Sigmoid colon (tissue), 7 donors: Measurements from ENCODE around the gene OPALIN. TPM values are rescaled to one million over a fixed set of nuclear protein-coding genes. Genes with fewer than 3 reads are reported as not detected.

Experiments
- DNase-seq: peaks from one replicate; pipeline ENCODE4 v3.0.0-alpha.2; 2019
- H3K27ac ChIP-seq, 4 donors: fragments of 200-600 bp; sonication (generic); one replicate each; pipeline ENCODE4 v1.5.1; 2016 to 2019; ENCODE audit warnings: mild to moderate bottlenecking in 1 of 4
- H3K27me3 ChIP-seq, 3 donors: fragments of 200-600 bp; sonication (generic); one replicate each; pipeline ENCODE4 v1.5.1; 2019; ENCODE audit warnings: mild to moderate bottlenecking in 1 of 3
- H3K36me3 ChIP-seq, 4 donors: fragments of 200-600 bp; sonication (generic); one replicate each; pipeline ENCODE4 v1.5.1; 2016 to 2019
- H3K4me1 ChIP-seq, 4 donors: fragments of 200-600 bp; sonication (generic); one replicate each; pipeline ENCODE4 v1.5.1; 2017 to 2019
- H3K4me3 ChIP-seq, 4 donors: fragments of 200-600 bp; sonication (generic); one replicate each; pipeline ENCODE4 v1.5.1; 2017 to 2019; ENCODE audit warnings: mild to moderate bottlenecking in 2 of 4, moderate library complexity in 1 of 4
- H3K9me3 ChIP-seq, 4 donors: fragments of 200-600 bp in 3 of 4; sonication (generic) in 3 of 4; one replicate each; pipeline versions ENCODE4 v1.5.1 to v1.6.1; 2013 to 2019
- CTCF ChIP-seq, 4 experiments: fragments of 450-650 bp in 3 of 4; fragments of 200-600 bp in 1 of 4; IDR thresholded peaks; one replicate each; pipeline ENCODE4 v1.5.1; 2016 to 2019; ENCODE audit warnings: antibody characterized with exemption in 4 of 4, mild to moderate bottlenecking in 3 of 4, moderate library complexity in 2 of 4
- EP300 ChIP-seq, 4 donors: sonication (generic); formaldehyde crosslinking; IDR thresholded peaks; one replicate each; pipeline ENCODE4 v1.6.1; 2017; ENCODE audit warnings: antibody characterized with exemption in 4 of 4
- POLR2A ChIP-seq, 2 donors: fragments of 450-650 bp; IDR thresholded peaks; one replicate each; pipeline ENCODE4 v1.6.1; 2016; ENCODE audit warnings: antibody characterized with exemption in 2 of 2, mild to moderate bottlenecking in 2 of 2, moderate library complexity in 2 of 2
- POLR2AphosphoS5 ChIP-seq, 4 donors: sonication (generic); formaldehyde crosslinking; IDR thresholded peaks; one replicate each; pipeline ENCODE4 v1.6.1; 2017; ENCODE audit warnings: antibody characterized with exemption in 4 of 4
- WGBS, 2 donors: extraction: QIAGEN DNeasy Blood & Tissue Kit; methylation state at CpG; one replicate each; pipeline ENCODE4 v1.1.7; 2013; 5-methylcytosine and 5-hydroxymethylcytosine counted together
- intact Hi-C: fragments of 100-400 bp; cut with DNase I; formaldehyde crosslinking; loops from one replicate; pipeline ENCODE4 v1.15.1; 2023
- polyA plus RNA-seq, 3 donors: library from polyadenylated mRNA; stranded (reverse); fragments of 200-250 nt; gene quantifications; one replicate each; pipeline ENCODE4 v1.2.3, GENCODE V29; 2013
- total RNA-seq, 4 donors: library from RNA; depleted of rRNA; stranded (reverse); fragments of >200 nt; gene quantifications; one replicate each; pipeline ENCODE4 v1.1.0, GENCODE V29; 2016
- donor health status: healthy with polysubstance abuse.
- donor health status: Bipolar disorder and iron deficiency.
- donor health status: healthy.

Gene OPALIN
- total and polyA plus RNA-seq, 7 donors: not detected

GRCh38 chr10:96366508-96366907 lies 7.7 kb upstream of the OPALIN start:
- intact Hi-C loops: no loop called here
- no peak for DNase-seq
- Histone ChIP-seq H3K4me3 (no peak overlapping the region), H3K27me3 (no peaks in the 10 kb centered on the region), H3K27ac (no peak overlapping the region), H3K36me3 (no peaks in the 10 kb centered on the region), H3K9me3 (no peaks in the 10 kb centered on the region), H3K4me1 (no peaks in the 10 kb centered on the region)
- 60 to 67% methylated on average over 3 of the region's 3 CpGs for WGBS, 2 donors
- TF ChIP-seq CTCF (IDR thresholded peaks at IDR 0.05): no peak

GRCh38 chr10:96365571-96365970 lies 6.8 kb upstream of the OPALIN start:
- no peaks in the 10 kb centered on the region for H3K9me3 ChIP-seq
- no peak for DNase-seq
- intact Hi-C loops: no loop called here
- no peaks in the 10 kb centered on the region for H3K36me3 ChIP-seq
- WGBS, 2 donors: 92% methylated on average over 3 of the region's 3 CpGs
- no peaks in the 10 kb centered on the region for H3K4me1 ChIP-seq
- H3K27ac ChIP-seq: no peak overlapping the region
- TF ChIP-seq POLR2A (IDR thresholded peaks at IDR 0.05) (no peak), POLR2AphosphoS5 (IDR thresholded peaks at IDR 0.05) (no peak), EP300 (IDR thresholded peaks at IDR 0.05) (no peak), CTCF (IDR thresholded peaks at IDR 0.05) (no peak)
- no peak overlapping the region for H3K4me3 ChIP-seq
- no peaks in the 10 kb centered on the region for H3K27me3 ChIP-seq

GRCh38 chr10:96360766-96361165 lies 2.0 kb upstream of the OPALIN start:
- intact Hi-C loops: no loop called here
- Histone ChIP-seq H3K27me3 (no peaks in the 10 kb centered on the region), H3K9me3 (no peaks in the 10 kb centered on the region), H3K27ac (no peak overlapping the region), H3K36me3 (no peaks in the 10 kb centered on the region), H3K4me1 (no peaks in the 10 kb centered on the region), H3K4me3 (no peak overlapping the region)
- TF ChIP-seq POLR2AphosphoS5 (IDR thresholded peaks at IDR 0.05) (no peak), POLR2A (IDR thresholded peaks at IDR 0.05) (no peak), EP300 (IDR thresholded peaks at IDR 0.05) (no peak), CTCF (IDR thresholded peaks at IDR 0.05) (no peak)
- WGBS, 2 donors: 84% methylated on average over 3 of the region's 3 CpGs
- DNase-seq: no peak

GRCh38 chr10:96360331-96360730 lies 1.5 kb upstream of the OPALIN start:
- H3K4me3 ChIP-seq: no peak overlapping the region
- no peaks in the 10 kb centered on the region for H3K36me3 ChIP-seq
- 93 to 95% methylated on average over 6 of the region's 6 CpGs for WGBS, 2 donors

More at GRCh38 chr10:96360331-96360730, 1.5 kb upstream of the OPALIN start:
- intact Hi-C loops: no loop called here
- Histone ChIP-seq H3K27ac (no peak overlapping the region), H3K9me3 (no peaks in the 10 kb centered on the region), H3K27me3 (no peaks in the 10 kb centered on the region), H3K4me1 (no peaks in the 10 kb centered on the region)
- DNase-seq: no peak
- TF ChIP-seq POLR2AphosphoS5 (IDR thresholded peaks at IDR 0.05): no peak
- no peak for TF ChIP-seq EP300 (IDR thresholded peaks at IDR 0.05)
- no peak for TF ChIP-seq POLR2A (IDR thresholded peaks at IDR 0.05)
- TF ChIP-seq CTCF (IDR thresholded peaks at IDR 0.05): no peak
